BLaER1 (cell line): ENCODE results near the gene GSTT2B.
A peak's percentile ranks its signal among the peaks of the same experiment; 100 is the strongest.
"Not testable (repeated sequence)": the region's sequence is repeated elsewhere in the genome, so short reads cannot be mapped to it uniquely, and the experiment has no call there.

Experiments
- H3K27ac ChIP-seq: shearing (Covaris generic); formaldehyde crosslinking; 2 replicates; pipeline ENCODE4 v1.8.1; 2022
- H3K27me3 ChIP-seq: shearing (Covaris generic); formaldehyde crosslinking; 2 replicates; pipeline ENCODE4 v1.8.1; 2022
- H3K36me3 ChIP-seq: shearing (Covaris generic); formaldehyde crosslinking; 2 replicates; pipeline ENCODE4 v1.8.1; 2022
- H3K4me1 ChIP-seq: shearing (Covaris generic); formaldehyde crosslinking; 2 replicates; pipeline ENCODE4 v1.8.1; 2022
- H3K4me2 ChIP-seq: shearing (Covaris generic); formaldehyde crosslinking; 2 replicates; pipeline ENCODE4 v1.8.1; 2022
- H3K4me3 ChIP-seq: shearing (Covaris generic); formaldehyde crosslinking; 2 replicates; pipeline ENCODE4 v1.8.1; 2022
- H3K9ac ChIP-seq: shearing (Covaris generic); formaldehyde crosslinking; 2 replicates; pipeline ENCODE4 v1.8.1; 2022
- H3K9me3 ChIP-seq: shearing (Covaris generic); formaldehyde crosslinking; 2 replicates; pipeline ENCODE4 v1.8.1; 2022
- H4K20me1 ChIP-seq: shearing (Covaris generic); formaldehyde crosslinking; 2 replicates; pipeline ENCODE4 v1.8.1; 2022
- Cebpa-rat ChIP-seq: shearing (Covaris generic); IDR thresholded peaks from 2 replicates; pipeline ENCODE4 v1.8.1; 2022

Gene GSTT2B

GRCh38 chr22:23954991-23955305 is 6.0 kb downstream of the GSTT2B start:
- H3K36me3 ChIP-seq, H3K9ac ChIP-seq, H3K4me1 ChIP-seq, H3K9me3 ChIP-seq, H4K20me1 ChIP-seq, H3K27ac ChIP-seq, H3K27me3 ChIP-seq, H3K4me2 ChIP-seq, H3K4me3 ChIP-seq: not testable (repeated sequence)

GRCh38 chr22:23954193-23954990 is 6.6 kb downstream of the GSTT2B start:
- H3K27ac ChIP-seq, H3K9ac ChIP-seq, H3K4me1 ChIP-seq, H3K27me3 ChIP-seq, H3K36me3 ChIP-seq, H4K20me1 ChIP-seq, H3K4me3 ChIP-seq, H3K4me2 ChIP-seq, H3K9me3 ChIP-seq: not testable (repeated sequence)

GRCh38 chr22:23953485-23953884 is 7.5 kb downstream of the GSTT2B start:
- H3K9me3 ChIP-seq, H3K27ac ChIP-seq, H3K9ac ChIP-seq, H3K36me3 ChIP-seq, H3K4me3 ChIP-seq, H3K27me3 ChIP-seq, H3K4me1 ChIP-seq, H4K20me1 ChIP-seq, H3K4me2 ChIP-seq: not testable (repeated sequence)

- H3K4me3 ChIP-seq, H3K4me2 ChIP-seq, H3K4me1 ChIP-seq, H3K27ac ChIP-seq, H3K27me3 ChIP-seq, H3K9ac ChIP-seq, H3K36me3 ChIP-seq, H4K20me1 ChIP-seq, H3K9me3 ChIP-seq: not testable (repeated sequence)
Measured at GRCh38 chr22:23952794-23953405, 8.1 kb downstream of the GSTT2B start.

- H3K27ac ChIP-seq, H4K20me1 ChIP-seq, H3K9me3 ChIP-seq, H3K4me3 ChIP-seq, H3K9ac ChIP-seq, H3K4me2 ChIP-seq, H3K36me3 ChIP-seq, H3K4me1 ChIP-seq, H3K27me3 ChIP-seq: not testable (repeated sequence)
Measured at GRCh38 chr22:23951383-23951782, 9.6 kb downstream of the GSTT2B start.

- H3K27me3 ChIP-seq, H3K9me3 ChIP-seq, H3K27ac ChIP-seq, H3K36me3 ChIP-seq, H3K4me3 ChIP-seq, H3K9ac ChIP-seq, H3K4me2 ChIP-seq, H4K20me1 ChIP-seq, H3K4me1 ChIP-seq: not testable (repeated sequence)
Measured at GRCh38 chr22:23949764-23950163, 11.2 kb downstream of the GSTT2B start.

GRCh38 chr22:23947391-23947790 is 13.6 kb downstream of the GSTT2B start:
- H3K27ac ChIP-seq, H3K36me3 ChIP-seq, H3K27me3 ChIP-seq, H3K9me3 ChIP-seq, H3K9ac ChIP-seq, H3K4me3 ChIP-seq, H3K4me2 ChIP-seq, H3K4me1 ChIP-seq, H4K20me1 ChIP-seq: not testable (repeated sequence)

GRCh38 chr22:23940166-23940565 is 20.8 kb downstream of the GSTT2B start:
- H3K27me3 ChIP-seq, H3K4me3 ChIP-seq, H3K36me3 ChIP-seq, H3K27ac ChIP-seq, H3K9ac ChIP-seq, H3K9me3 ChIP-seq, H3K4me2 ChIP-seq, H4K20me1 ChIP-seq: not testable (repeated sequence)
- H3K4me1 ChIP-seq = peaks cover 13% of the 10 kb centered on the region

- H3K36me3 ChIP-seq = no peaks in the 10 kb centered on the region
- H3K9me3 ChIP-seq = no peaks in the 10 kb centered on the region
- H3K27me3 ChIP-seq = no peaks in the 10 kb centered on the region
- TF ChIP-seq Cebpa-rat = no peak
- H4K20me1 ChIP-seq = no peaks in the 10 kb centered on the region
- no peak overlapping the region for H3K27ac ChIP-seq
- H3K4me2 ChIP-seq = peak overlapping the region; percentile 19
- no peak overlapping the region for H3K9ac ChIP-seq
- H3K4me1 ChIP-seq = peaks cover 13% of the 10 kb centered on the region
- H3K4me3 ChIP-seq = no peak overlapping the region
Measured at GRCh38 chr22:23939017-23939357, 22.0 kb downstream of the GSTT2B start.

GRCh38 chr22:23938328-23939016 is 22.5 kb downstream of the GSTT2B start:
- Histone ChIP-seq H3K9ac (no peak overlapping the region), H4K20me1 (no peaks in the 10 kb centered on the region), H3K36me3 (no peaks in the 10 kb centered on the region), H3K9me3 (no peaks in the 10 kb centered on the region), H3K4me1 (peaks cover 13% of the 10 kb centered on the region), H3K27me3 (no peaks in the 10 kb centered on the region), H3K4me2 (peak overlapping the region; percentile 19), H3K4me3 (no peak overlapping the region), H3K27ac (no peak overlapping the region)
- TF ChIP-seq Cebpa-rat = no peak

- Histone ChIP-seq H3K27me3 (no peaks in the 10 kb centered on the region), H3K9me3 (peaks cover 54% of the 10 kb centered on the region), H3K4me2 (no peak overlapping the region), H3K9ac (no peak overlapping the region), H3K4me3 (no peak overlapping the region), H4K20me1 (no peaks in the 10 kb centered on the region), H3K4me1 (peaks cover 15% of the 10 kb centered on the region), H3K27ac (no peak overlapping the region), H3K36me3 (no peaks in the 10 kb centered on the region)
- TF ChIP-seq Cebpa-rat = no peak
Measured at GRCh38 chr22:23926561-23926960, 34.4 kb downstream of the GSTT2B start.
